ENCODE data around the gene FAM90A26. TPM values are rescaled to one million over a fixed set of nuclear protein-coding genes. Genes with fewer than 3 reads are reported as not detected.

FAM90A26 gene
- total and polyA plus RNA-seq, 2 of the 4 experiments (the other 2 are of a cell fraction), result not detected

DNA sequence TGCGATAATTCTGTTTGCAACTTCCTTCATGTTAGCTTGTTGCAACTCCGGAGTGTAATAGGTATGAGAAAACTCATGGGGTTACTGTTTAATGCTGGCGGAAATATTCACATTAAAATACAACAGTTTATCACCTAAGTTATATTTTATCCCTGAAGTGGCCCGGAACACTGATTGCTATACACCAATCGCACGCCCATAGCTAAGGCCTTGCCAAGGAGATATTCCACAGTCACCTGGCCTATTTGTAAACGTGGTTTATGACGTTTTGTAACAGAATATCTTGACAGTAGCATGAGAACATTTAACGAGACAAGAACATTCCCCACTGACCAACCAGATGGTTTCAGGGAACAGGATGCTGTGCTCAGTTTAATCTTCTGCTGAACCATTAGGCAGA, 23.2 kb upstream of the FAM90A26 start:
- Histone ChIP-seq H4K20me1 (ENCODE audit: insufficient read depth, low read length) (no peaks in the 10 kb centered on the region), H3K4me3 (ENCODE audit: insufficient read depth, low read depth, low read length) (no peak overlapping the region), H3K36me3 (ENCODE audit: control insufficient read depth, insufficient read depth, low read length) (no peaks in the 10 kb centered on the region), H3K56ac (ENCODE audit: extremely low read depth, insufficient read depth, low read length) (no peak overlapping the region), H2BK15ac (ENCODE audit: low read depth, low read length) (no peak overlapping the region), H3K9ac (ENCODE audit: low read depth, low read length) (no peak overlapping the region), H3K4me1 (ENCODE audit: control insufficient read depth, insufficient read depth, low read length) (0 out of 2 replicates have a peak, but pooled peaks cover 2% of the 10 kb centered on the region), H3K4ac (ENCODE audit: low read depth, low read length) (no peak overlapping the region), H3K4me2 (ENCODE audit: low read depth, low read length) (no peak overlapping the region), H3K9me1 (ENCODE audit: insufficient read depth, low read length) (no peaks in the 10 kb centered on the region), H4K8ac (ENCODE audit: low read depth in 2 of 2, low read length in 2 of 2) (no peak overlapping the region), H2AK5ac (ENCODE audit: low read depth, low read length) (no peak overlapping the region), H3K18ac (ENCODE audit: low read depth, low read length) (no peak overlapping the region), H4K5ac (ENCODE audit: low read depth, low read length) (no peak overlapping the region), H3K23ac (ENCODE audit: low read depth, low read length) (no peak overlapping the region), H3K27ac (ENCODE audit: insufficient read depth, low read length) (no peak overlapping the region), H2BK5ac (ENCODE audit: low read depth, low read length, poor library complexity, severe bottlenecking) (no peak overlapping the region), H2AFZ (replicated peaks; ENCODE audit: low read length, poor library complexity) (no peak overlapping the region), H2BK20ac (ENCODE audit: low read depth, low read length) (no peak overlapping the region), H3K9me3 (ENCODE audit: control insufficient read depth, insufficient read depth, low read length) (no peaks in the 10 kb centered on the region), H4K91ac (ENCODE audit: insufficient read depth, low read depth, low read length) (no peak overlapping the region), H2BK120ac (ENCODE audit: low read depth, low read length) (0 out of 2 replicates have a peak overlapping the region, but pooled peaks have one; percentile 8), H3K27me3 (ENCODE audit: control insufficient read depth, insufficient read depth, low read length) (no peaks in the 10 kb centered on the region), H3K14ac (replicated peaks; ENCODE audit: low read depth, low read length) (no peak overlapping the region), H2AK9ac (replicated peaks; ENCODE audit: low read depth, low read length, poor library complexity) (no peak overlapping the region), H3K79me1 (ENCODE audit: low read depth in 1 of 2, low read length in 2 of 2) (0 out of 4 replicates have a peak, but pooled peaks cover 0 to 3% of the 10 kb centered on the region in 2 experiments)
- intact Hi-C loops (cut with micrococcal nuclease), result no loop called here
- ChIA-PET CTCF (no interaction called here), POLR2A (ENCODE audit: unreplicated experiment) (no interaction called here)
- dilution Hi-C loops (cut with HindIII; ENCODE audit: low sequenced_read_pairs, unreplicated experiment), result no loop called here
- no TSS peak for BruUV-seq (replicated peaks)
- TF ChIP-seq BHLHE40 (IDR thresholded peaks at IDR 0.05; ENCODE audit: low read depth, low read length) (no peak), CHD1 (IDR thresholded peaks at IDR 0.05; ENCODE audit: low read depth, low read length) (no peak), RCOR1 (IDR thresholded peaks at IDR 0.05; ENCODE audit: insufficient replicate concordance, low read length) (no peak), SMC3 (IDR thresholded peaks at IDR 0.05; ENCODE audit: low read depth, low read length) (no peak), CEBPB (IDR thresholded peaks at IDR 0.05; ENCODE audit: low read depth, low read length) (no peak), POLR2A (IDR thresholded peaks at IDR 0.05; ENCODE audit: low read depth, low read length) (no peak), NFE2L2 (IDR thresholded peaks at IDR 0.05; ENCODE audit: low read depth, low read length) (no peak), MAFK (IDR thresholded peaks at IDR 0.05; ENCODE audit: low read depth, low read length) (no peak), MAZ (IDR thresholded peaks at IDR 0.05; ENCODE audit: borderline replicate concordance, low read depth, low read length) (no peak), FOS (IDR thresholded peaks at IDR 0.05; ENCODE audit: low read depth, low read length) (no peak)
- TF ChIP-seq, protein P1, sequence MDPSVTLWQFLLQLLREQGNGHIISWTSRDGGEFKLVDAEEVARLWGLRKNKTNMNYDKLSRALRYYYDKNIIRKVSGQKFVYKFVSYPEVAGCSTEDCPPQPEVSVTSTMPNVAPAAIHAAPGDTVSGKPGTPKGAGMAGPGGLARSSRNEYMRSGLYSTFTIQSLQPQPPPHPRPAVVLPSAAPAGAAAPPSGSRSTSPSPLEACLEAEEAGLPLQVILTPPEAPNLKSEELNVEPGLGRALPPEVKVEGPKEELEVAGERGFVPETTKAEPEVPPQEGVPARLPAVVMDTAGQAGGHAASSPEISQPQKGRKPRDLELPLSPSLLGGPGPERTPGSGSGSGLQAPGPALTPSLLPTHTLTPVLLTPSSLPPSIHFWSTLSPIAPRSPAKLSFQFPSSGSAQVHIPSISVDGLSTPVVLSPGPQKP (IDR thresholded peaks at IDR 0.05; ENCODE audit: borderline replicate concordance, low read depth, low read length), result no peak
- TF ChIP-seq, protein P2, sequence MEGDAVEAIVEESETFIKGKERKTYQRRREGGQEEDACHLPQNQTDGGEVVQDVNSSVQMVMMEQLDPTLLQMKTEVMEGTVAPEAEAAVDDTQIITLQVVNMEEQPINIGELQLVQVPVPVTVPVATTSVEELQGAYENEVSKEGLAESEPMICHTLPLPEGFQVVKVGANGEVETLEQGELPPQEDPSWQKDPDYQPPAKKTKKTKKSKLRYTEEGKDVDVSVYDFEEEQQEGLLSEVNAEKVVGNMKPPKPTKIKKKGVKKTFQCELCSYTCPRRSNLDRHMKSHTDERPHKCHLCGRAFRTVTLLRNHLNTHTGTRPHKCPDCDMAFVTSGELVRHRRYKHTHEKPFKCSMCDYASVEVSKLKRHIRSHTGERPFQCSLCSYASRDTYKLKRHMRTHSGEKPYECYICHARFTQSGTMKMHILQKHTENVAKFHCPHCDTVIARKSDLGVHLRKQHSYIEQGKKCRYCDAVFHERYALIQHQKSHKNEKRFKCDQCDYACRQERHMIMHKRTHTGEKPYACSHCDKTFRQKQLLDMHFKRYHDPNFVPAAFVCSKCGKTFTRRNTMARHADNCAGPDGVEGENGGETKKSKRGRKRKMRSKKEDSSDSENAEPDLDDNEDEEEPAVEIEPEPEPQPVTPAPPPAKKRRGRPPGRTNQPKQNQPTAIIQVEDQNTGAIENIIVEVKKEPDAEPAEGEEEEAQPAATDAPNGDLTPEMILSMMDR (conservative IDR thresholded peaks at IDR 0.05; ENCODE audit: low read depth, low read length), result no peak
- ATAC-seq (ENCODE audit: low read depth), result no peak
- in situ Hi-C loops (cut with MboI; ENCODE audit: low sequenced_read_pairs), result no loop called here
- no CpG with 5 or more reads among the region's 9 CpGs for WGBS, 2 experiments (ENCODE audit: extremely low coverage in 2 of 2, insufficient read length in 1 of 2)
- DNase-seq, result no peak

Measured in IMR-90 (cell line).